HG03095 (cell line): ENCODE measurements around the gene AKAP17A.

ENCODE experiments used
- ATAC-seq: cut with Tn5 transposase; IDR thresholded peaks from one replicate; pipeline ENCODE4 v1.9.1; 2021; ENCODE audit warnings: moderate library complexity; ENCODE audit not compliant: unreplicated experiment

AKAP17A gene

GRCh38 chrX:1581132-1581531, 10.3 kb upstream of the AKAP17A start:
- ATAC-seq = no peak

- ATAC-seq = peak; percentile 74
Measured at GRCh38 chrX:1582686-1583437, 8.5 kb upstream of the AKAP17A start.

DNA sequence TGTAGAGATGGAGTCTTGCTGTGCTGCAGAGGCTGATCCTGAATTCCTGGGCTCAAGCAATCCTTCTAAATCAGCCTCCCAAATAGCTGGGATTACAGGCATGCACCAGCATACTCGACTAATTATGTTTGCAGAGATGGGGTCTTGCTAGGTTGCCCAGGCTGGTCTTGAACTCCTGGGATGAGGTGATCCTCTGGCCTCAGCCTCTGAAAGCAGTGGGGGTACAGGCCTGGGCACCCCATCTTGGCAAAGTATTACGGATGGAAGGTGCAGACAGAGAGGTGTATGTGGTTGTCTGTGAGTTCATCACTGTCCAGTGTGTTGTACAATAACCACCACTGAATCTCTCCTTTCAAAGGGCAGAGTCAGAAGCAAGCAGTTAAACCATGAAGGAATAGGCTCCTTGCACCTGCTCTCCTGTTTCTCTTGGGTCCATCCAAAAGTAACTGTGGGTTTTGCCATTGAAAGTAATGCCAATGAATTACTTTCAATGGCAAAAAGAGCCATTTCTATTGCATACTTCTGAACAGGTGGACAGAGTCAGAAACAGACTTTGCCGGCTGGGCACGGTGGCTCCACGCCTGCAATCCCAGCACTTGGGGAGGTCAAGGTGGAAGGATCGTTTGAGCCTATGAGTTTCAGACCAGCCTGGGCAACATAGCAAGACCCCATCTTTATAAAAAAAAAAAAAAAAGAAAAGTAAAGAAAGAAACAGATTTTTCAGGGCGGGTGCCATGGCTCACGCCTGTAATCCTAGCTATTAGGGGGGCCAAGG, 7.0 kb upstream of the AKAP17A start:
- no peak for ATAC-seq

- no peak for ATAC-seq
Measured at GRCh38 chrX:1587161-1587560, 4.2 kb upstream of the AKAP17A start.

DNA sequence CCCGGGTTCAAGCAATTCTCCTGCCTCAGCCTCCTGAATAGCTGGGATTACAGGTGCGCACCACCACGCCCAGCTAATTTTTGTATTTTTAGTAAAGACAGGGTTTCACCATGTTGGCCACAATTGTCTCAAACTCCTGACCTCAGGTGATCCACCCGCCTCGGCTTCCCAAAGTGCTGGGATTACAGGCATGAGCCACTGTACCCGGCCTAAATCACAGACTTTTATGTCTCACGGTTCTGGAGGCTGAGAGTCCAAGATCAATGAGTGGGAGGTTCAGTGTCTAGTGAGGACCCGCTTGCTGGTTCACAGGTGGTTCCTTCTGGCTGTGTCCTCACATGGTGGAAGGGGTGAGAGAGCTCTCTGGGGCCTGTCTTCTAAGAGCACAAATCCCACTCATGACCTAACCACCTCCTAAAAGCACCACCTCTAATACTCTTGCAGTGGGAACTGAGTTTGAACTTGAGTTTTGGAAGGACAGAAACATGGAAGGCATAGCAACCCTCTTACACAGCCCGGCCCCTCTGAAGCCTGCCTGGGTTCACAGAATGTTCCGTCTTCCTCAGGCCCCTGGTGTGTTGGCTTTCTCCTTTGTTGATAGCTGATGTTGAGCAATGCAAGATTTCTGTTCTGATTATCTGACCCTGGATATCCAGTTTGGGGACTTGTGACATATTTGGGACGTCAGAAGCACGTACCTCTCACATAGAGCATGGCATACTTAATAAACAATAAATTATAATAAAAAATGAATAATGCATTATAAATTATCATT, 1.9 kb upstream of the AKAP17A start:
- no peak for ATAC-seq

GRCh38 chrX:1591863-1592469, 562 bp downstream of the AKAP17A start:
- no peak for ATAC-seq

- ATAC-seq = peak; percentile 47
Measured at GRCh38 chrX:1592470-1593142, 1.2 kb downstream of the AKAP17A start.

- ATAC-seq = no peak
Measured at GRCh38 chrX:1593286-1594271, 2.2 kb downstream of the AKAP17A start.

DNA sequence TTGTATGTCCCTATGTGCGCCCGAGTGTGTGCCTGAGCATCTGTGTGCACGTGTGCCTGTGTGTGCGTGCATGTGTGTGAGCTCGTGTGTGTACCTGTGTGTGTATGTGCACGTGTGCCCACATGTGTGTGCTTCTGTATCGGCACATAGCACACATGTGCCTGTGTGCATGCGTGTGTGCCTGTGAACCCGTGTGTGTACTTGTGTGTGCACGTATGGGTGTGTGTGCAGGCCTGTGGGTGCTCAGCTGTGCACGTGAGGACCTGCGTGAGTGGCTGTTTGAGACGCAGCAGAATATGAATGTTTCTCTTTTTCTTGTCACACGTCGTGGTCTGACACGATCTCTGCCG, 4.3 kb downstream of the AKAP17A start:
- no peak for ATAC-seq

DNA sequence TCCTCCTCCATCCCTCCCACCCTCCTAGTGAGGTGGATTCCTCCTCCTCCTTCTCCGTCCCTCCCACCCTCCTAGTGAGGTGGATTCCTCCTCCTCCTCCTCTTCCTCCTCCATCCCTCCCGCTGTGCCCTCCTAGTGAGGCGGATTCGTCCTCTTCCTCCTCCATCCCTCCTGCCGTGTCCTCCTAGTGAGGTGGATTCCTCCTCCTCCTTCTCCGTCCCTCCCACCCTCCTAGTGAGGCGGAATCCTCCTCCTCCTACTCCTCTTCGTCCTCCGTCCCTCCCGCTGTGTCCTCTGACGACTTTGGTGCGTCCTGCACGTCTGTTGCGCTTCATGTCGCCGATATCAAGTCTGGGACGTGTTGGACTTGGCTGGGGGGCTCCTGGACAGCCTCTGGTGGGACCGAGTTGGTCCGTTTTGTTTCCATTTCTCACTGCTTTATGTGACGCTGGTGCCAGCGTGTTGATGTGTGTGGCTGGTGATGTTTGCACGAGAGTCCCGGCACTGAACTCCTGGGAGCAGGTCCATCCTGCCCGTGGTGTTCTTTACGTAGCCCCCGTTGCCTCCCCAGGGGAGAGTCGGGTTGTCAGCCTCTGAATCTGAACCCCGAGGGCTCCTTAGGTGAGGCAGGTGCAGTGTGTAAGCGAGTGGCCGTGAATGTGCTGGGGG, 5.4 kb downstream of the AKAP17A start:
- no peak for ATAC-seq

DNA sequence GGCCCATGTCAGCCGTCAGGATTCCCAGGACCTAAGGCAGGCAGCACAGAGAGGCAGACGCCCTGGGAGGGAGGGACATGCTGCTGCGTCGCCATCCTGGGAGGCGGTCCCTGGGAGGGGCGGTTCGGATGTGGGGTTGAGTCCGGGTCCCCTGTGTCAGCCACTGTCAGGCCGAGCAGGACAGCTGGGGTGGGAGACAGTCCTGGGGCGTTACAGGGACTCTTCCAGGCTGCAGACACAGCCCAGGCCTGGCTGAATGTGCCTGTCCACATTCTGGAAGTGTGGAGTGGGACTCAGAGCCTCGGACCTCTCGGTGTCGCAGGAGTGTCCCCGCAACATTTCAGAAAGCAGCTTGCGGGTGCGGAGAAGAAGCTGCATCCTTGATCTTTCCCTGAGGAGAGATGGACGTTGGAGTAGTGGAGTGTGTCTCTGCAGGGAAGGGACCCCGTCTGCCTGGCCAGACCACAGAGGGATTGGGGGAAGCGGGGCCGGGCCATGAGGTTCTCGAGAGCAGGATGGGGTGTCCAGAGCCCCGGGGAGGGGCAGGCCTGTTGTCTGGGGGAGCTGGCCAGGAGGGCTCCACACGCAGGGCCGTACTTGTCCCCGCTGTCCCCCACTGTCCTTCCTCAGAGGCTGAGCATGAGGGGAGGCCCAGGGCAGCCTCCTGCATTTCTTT, 6.1 kb downstream of the AKAP17A start:
- no peak for ATAC-seq

- ATAC-seq = no peak
Measured at GRCh38 chrX:1598021-1598875, 6.8 kb downstream of the AKAP17A start.

DNA sequence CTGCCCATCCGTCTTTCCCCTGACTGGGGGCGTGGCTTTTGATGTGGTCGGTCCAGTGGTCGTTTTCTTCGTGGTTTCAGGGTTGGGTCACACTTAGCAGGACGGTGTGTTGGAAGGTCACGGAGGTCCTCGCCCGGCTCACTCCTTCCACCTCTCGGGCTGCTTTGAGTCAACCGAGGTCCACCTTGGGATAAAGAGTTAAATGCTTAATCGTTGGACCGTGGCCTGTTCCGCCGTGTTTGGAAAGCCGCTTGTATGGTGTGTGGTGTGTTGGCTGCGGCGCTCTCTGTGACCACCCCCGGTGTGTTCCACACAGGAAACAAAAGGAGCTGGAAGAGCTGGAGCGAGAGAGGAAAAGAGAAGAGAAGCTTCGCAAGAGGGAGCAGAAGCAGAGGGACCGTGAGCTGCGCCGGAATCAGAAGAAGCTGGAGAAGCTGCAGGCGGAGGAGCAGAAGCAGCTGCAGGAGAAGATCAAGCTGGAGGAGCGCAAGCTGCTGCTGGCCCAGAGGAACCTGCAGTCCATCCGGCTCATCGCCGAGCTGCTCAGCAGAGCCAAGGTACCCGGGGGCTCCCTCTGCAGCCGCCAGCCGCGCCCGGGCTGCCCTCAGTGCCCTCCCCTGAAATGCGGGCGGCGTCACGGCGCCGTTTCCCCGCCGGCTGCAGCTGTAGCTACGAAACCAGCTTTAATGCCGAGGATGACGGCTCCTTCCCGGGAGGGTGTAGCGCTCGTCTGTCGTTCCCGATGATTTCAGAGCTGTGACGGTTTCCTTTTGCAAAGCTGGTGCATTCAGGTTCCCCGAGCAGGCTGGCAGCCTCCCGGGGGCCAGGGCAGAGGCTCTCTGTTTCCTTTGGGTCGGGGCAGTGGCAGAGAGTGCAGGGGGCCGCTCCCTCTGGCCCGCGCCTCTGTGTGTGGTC, 7.7 kb downstream of the AKAP17A start:
- ATAC-seq = no peak

DNA sequence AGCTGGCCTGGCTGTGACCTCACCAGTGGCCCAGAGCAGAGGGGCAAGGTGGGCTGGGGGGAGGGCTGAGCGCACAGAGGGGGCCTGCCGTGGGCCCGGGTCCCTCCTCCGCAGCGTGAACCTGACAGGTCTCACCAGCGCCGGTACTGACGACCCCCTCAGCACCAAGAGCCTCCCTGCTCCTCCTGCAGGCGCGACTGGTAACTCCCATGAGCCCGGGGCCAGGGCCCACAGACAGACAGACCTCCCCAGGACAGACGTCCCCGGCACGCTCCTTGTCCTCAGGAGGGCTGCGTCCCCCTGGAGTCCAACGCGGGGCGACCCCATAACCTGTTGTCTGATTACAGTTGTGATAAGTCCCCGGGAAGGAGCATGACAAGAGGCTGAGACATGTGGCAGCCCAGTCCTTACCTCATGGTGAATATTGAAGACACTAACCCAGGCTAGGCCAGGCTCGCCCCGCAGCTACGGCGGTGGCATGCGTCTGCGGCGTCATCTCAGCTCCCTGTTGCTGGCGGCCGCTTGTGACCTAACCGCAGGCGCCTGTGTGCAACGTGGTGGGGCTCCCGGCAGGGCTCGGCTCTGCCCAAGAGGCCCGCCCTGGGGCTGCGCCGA, 8.5 kb downstream of the AKAP17A start:
- no peak for ATAC-seq

GRCh38 chrX:1600406-1601050, 9.1 kb downstream of the AKAP17A start:
- ATAC-seq = no peak
